ENCODE measurements around the gene KLHDC1.
A peak's percentile ranks its signal among the peaks of the same experiment; 100 is the strongest.

KLHDC1 gene

GRCh38 chr14:49692811-49693734 is at the start of gene KLHDC1 (continued):
- TF ChIP-seq PATZ1 (tag by site-specific recombination; IDR thresholded peaks at IDR 0.05) (peak; percentile 57), REST (tag by site-specific recombination; IDR thresholded peaks at IDR 0.05) (no peak), ZSCAN16 (tag by site-specific recombination; IDR thresholded peaks at IDR 0.05) (no peak), ZNF529 (tag by site-specific recombination; IDR thresholded peaks at IDR 0.05; ENCODE audit: insufficient replicate concordance) (no peak), ZBTB26 (tag by site-specific recombination; optimal IDR thresholded peaks at IDR 0.05) (peak; percentile 90), ZNF621 (tag by site-specific recombination; IDR thresholded peaks at IDR 0.05) (no peak), ZNF202 (tag by site-specific recombination; IDR thresholded peaks at IDR 0.05; ENCODE audit: borderline replicate concordance) (no peak), ZNF624 (tag by site-specific recombination; IDR thresholded peaks at IDR 0.05) (no peak), ZNF501 (tag by site-specific recombination; IDR thresholded peaks at IDR 0.05) (0 out of 2 replicates have a peak, but pooled peaks have one; percentile 46), KLF10 (tag by site-specific recombination; IDR thresholded peaks at IDR 0.05) (no peak), ZNF416 (tag by site-specific recombination; IDR thresholded peaks at IDR 0.05) (no peak), YY1 (tag by site-specific recombination; IDR thresholded peaks at IDR 0.05) (peak; percentile 79), ZNF677 (tag by site-specific recombination; IDR thresholded peaks at IDR 0.05) (no peak), ZNF449 (tag by site-specific recombination; IDR thresholded peaks at IDR 0.05) (no peak), ZFP37 (tag by site-specific recombination; IDR thresholded peaks at IDR 0.05) (no peak), ZNF791 (tag by site-specific recombination; IDR thresholded peaks at IDR 0.05) (no peak), ZNF24 (tag by site-specific recombination; IDR thresholded peaks at IDR 0.05) (no peak), PRDM1 (tag by site-specific recombination; IDR thresholded peaks at IDR 0.05) (no peak), ZNF623 (tag by site-specific recombination; IDR thresholded peaks at IDR 0.05) (no peak), ZNF626 (tag by site-specific recombination; IDR thresholded peaks at IDR 0.05) (no peak), ZNF510 (tag by site-specific recombination; IDR thresholded peaks at IDR 0.05; ENCODE audit: insufficient replicate concordance) (no peak), GFI1B (tag by site-specific recombination; IDR thresholded peaks at IDR 0.05) (no peak), ZBTB1 (tag by site-specific recombination; IDR thresholded peaks at IDR 0.05) (no peak), ZNF239 (tag by site-specific recombination; IDR thresholded peaks at IDR 0.05) (no peak), ZNF645 (tag by site-specific recombination; IDR thresholded peaks at IDR 0.05) (no peak), PRDM6 (tag by site-specific recombination; IDR thresholded peaks at IDR 0.05) (no peak), ZNF2 (tag by site-specific recombination; IDR thresholded peaks at IDR 0.05) (peak; percentile 69; the same call in 1 of the 2 replicates), ZNF654 (tag by site-specific recombination; IDR thresholded peaks at IDR 0.05; ENCODE audit: low read depth) (no peak), ZNF311 (tag by site-specific recombination; IDR thresholded peaks at IDR 0.05; ENCODE audit: borderline replicate concordance) (no peak)

All from HEK293 (cell line).